HCT116 (cell line): ENCODE results near the gene SLC9A9. TPM values are rescaled to one million over a fixed set of nuclear protein-coding genes. Genes with fewer than 3 reads are reported as not detected.

Experiments
- ATAC-seq: fragments of 200-7000 bp; cut with Tn5 transposase; 2 replicates; pipeline ENCODE4 v1.9.1; 2020; ENCODE audit warnings: mild to moderate bottlenecking, moderate library complexity
- BruUV-seq: library from RNA; stranded (reverse); fragments of 400-500 nt; replicated peaks from 2 replicates; lab custom pipeline; 2021; lab: Mats Ljungman, UMichigan
- CTCF ChIA-PET: fragments of 300-600 bp; sonication (Branson Sonifier 250); formaldehyde crosslinking; loops from one replicate; lab custom pipeline; 2021; ENCODE audit warnings: antibody characterized with exemption; lab: Charles Lee
- POLR2A ChIA-PET: fragments of 300-600, 350-600 bp; sonication (Branson Sonifier 250); formaldehyde crosslinking; loops from one replicate; lab custom pipeline; 2021; ENCODE audit warnings: antibody characterized with exemption; lab: Charles Lee
- RAD21 ChIA-PET, 2 experiments: fragments of 300-600 bp; sonication (Branson Sonifier 250); formaldehyde crosslinking; loops; one replicate each; lab custom pipeline; 2023; ENCODE audit warnings: low total read pairs in 2 of 2; ENCODE audit not compliant: uncharacterized antibody in 2 of 2, unreplicated experiment in 2 of 2, low non-redundant PET in 1 of 2; lab: Charles Lee
- DNase-seq: peaks from one replicate; pipeline ENCODE4 v3.0.0-alpha.2; 2010; ENCODE audit warnings: low read depth, low spot score
- H2AFZ ChIP-seq: fragments of 200-600 bp; shearing (Covaris generic), sonication (generic); 2 replicates; pipeline ENCODE4 v1.6.1; 2017; ENCODE audit warnings: low read depth, mixed run types, mixed read lengths, antibody characterized with exemption, low read length; ENCODE audit not compliant: poor library complexity, severe bottlenecking
- H3K27ac ChIP-seq: 2 replicates; pipeline ENCODE4 v1.5.1; 2012; ENCODE audit warnings: low read depth, low read length
- H3K27me3 ChIP-seq: fragments of 200-600 bp; sonication (generic); 2 replicates; pipeline ENCODE4 v1.6.1; 2016; ENCODE audit warnings: mixed run types, low read length, mixed read lengths; ENCODE audit not compliant: insufficient read depth
- H3K36me3 ChIP-seq, 2 experiments: fragments of 200-500 bp in 1 of 2; fragments of 200-600 bp in 1 of 2; sonication (Bioruptor generic) in 1 of 2; sonication (generic) in 1 of 2; 2 replicates each; pipeline versions ENCODE4 v1.5.1 to v1.6.1; 2014 to 2016; ENCODE audit warnings: low read length in 2 of 2, inconsistent platforms in 1 of 2, mixed read lengths in 1 of 2, mixed run types in 1 of 2; ENCODE audit not compliant: insufficient read depth in 2 of 2, control insufficient read depth in 1 of 2
- H3K4me1 ChIP-seq, 2 experiments: fragments of 200-600 bp in 1 of 2; sonication (generic) in 1 of 2; 2 replicates each; pipeline versions ENCODE4 v1.5.1 to v1.6.1; 2012 to 2017; ENCODE audit warnings: low read length in 2 of 2, inconsistent platforms in 1 of 2, mild to moderate bottlenecking in 1 of 2, mixed read lengths in 1 of 2, mixed run types in 1 of 2, moderate library complexity in 1 of 2; ENCODE audit not compliant: insufficient read depth in 2 of 2, control insufficient read depth in 1 of 2
- H3K4me2 ChIP-seq: fragments of 200-600 bp; sonication (generic); 2 replicates; pipeline ENCODE4 v1.6.1; 2017; ENCODE audit warnings: mixed run types, low read length, mixed read lengths
- H3K4me3 ChIP-seq, 2 experiments: fragments of 200-600 bp in 1 of 2; sonication (generic) in 1 of 2; replicated peaks in 1 of 2; 2 replicates each; pipeline ENCODE4 v1.5.1; 2011 to 2016; ENCODE audit warnings: low read length in 2 of 2, control low read depth in 1 of 2, low read depth in 1 of 2, mild to moderate bottlenecking in 1 of 2, mixed read lengths in 1 of 2, mixed run types in 1 of 2
- H3K79me2 ChIP-seq: fragments of 200-600 bp; sonication (generic); 2 replicates; pipeline ENCODE4 v1.6.1; 2017; ENCODE audit warnings: mild to moderate bottlenecking, mixed run types, low read length, moderate library complexity, mixed read lengths; ENCODE audit not compliant: insufficient read depth
- H3K9ac ChIP-seq: fragments of 200-600 bp; sonication (generic); 2 replicates; pipeline ENCODE4 v1.6.1; 2016; ENCODE audit warnings: low read length, mixed read lengths
- H3K9me2 ChIP-seq: fragments of 200-600 bp; sonication (generic), shearing (Covaris generic); 2 replicates; pipeline ENCODE4 v1.6.1; 2017; ENCODE audit warnings: mixed run types, mild to moderate bottlenecking, moderate library complexity; ENCODE audit not compliant: insufficient read depth
- H3K9me3 ChIP-seq, 2 experiments: fragments of 200-500 bp in 1 of 2; fragments of 200-600 bp in 1 of 2; sonication (Bioruptor generic) in 1 of 2; sonication (generic) in 1 of 2; 2 replicates each; pipeline ENCODE4 v1.6.1; 2014 to 2017; ENCODE audit warnings: low read length in 2 of 2, mixed read lengths in 2 of 2, inconsistent platforms in 1 of 2, low read depth in 1 of 2, mild to moderate bottlenecking in 1 of 2, mixed run types in 1 of 2, moderate library complexity in 1 of 2; ENCODE audit not compliant: control insufficient read depth in 1 of 2, insufficient read depth in 1 of 2
- H4K20me1 ChIP-seq: fragments of 200-600 bp; sonication (generic), shearing (Covaris generic); 2 replicates; pipeline ENCODE4 v1.6.1; 2017; ENCODE audit warnings: mixed run types, mild to moderate bottlenecking, moderate library complexity; ENCODE audit not compliant: insufficient read depth
- CBX3 ChIP-seq: IDR thresholded peaks from 2 replicates; pipeline ENCODE4 v1.6.1; 2012; ENCODE audit warnings: low read depth
- CEBPB ChIP-seq: IDR thresholded peaks from 2 replicates; pipeline ENCODE4 v1.6.1; 2012; ENCODE audit warnings: low read depth
- CTCF ChIP-seq, 3 experiments: fragments of 200-600 bp in 1 of 3; sonication (generic) in 1 of 3; IDR thresholded peaks in 2 of 3; conservative IDR thresholded peaks in 1 of 3; 2 replicates each; pipeline ENCODE4 v1.5.1; 2012 to 2017; ENCODE audit warnings: low read depth in 2 of 3, low read length in 2 of 3, antibody characterized with exemption in 1 of 3, borderline replicate concordance in 1 of 3, control low read depth in 1 of 3, mild to moderate bottlenecking in 1 of 3, mixed read lengths in 1 of 3, mixed run types in 1 of 3, moderate library complexity in 1 of 3; ENCODE audit not compliant: insufficient read depth in 1 of 3
- EGR1 ChIP-seq: IDR thresholded peaks from 2 replicates; pipeline ENCODE4 v1.6.1; 2012; ENCODE audit warnings: low read depth
- ELF1 ChIP-seq: IDR thresholded peaks from 2 replicates; pipeline ENCODE4 v1.6.1; 2012; ENCODE audit warnings: low read depth, borderline replicate concordance
- EZH2phosphoT487 ChIP-seq: fragments of 200-600 bp; IDR thresholded peaks from 2 replicates; pipeline ENCODE4 v1.6.1; 2018; ENCODE audit warnings: antibody characterized with exemption, borderline replicate concordance
- FOSL1 ChIP-seq: IDR thresholded peaks from 2 replicates; pipeline ENCODE4 v1.6.1; 2012; ENCODE audit warnings: low read depth
- JUND ChIP-seq: IDR thresholded peaks from 2 replicates; pipeline ENCODE4 v1.6.1; 2012
- POLR2AphosphoS5 ChIP-seq: IDR thresholded peaks from 2 replicates; pipeline ENCODE4 v1.6.1; 2011; ENCODE audit warnings: mild to moderate bottlenecking, low read depth, low read length, moderate library complexity
- RAD21 ChIP-seq: IDR thresholded peaks from 2 replicates; pipeline ENCODE4 v1.6.1; 2012; ENCODE audit warnings: low read depth, mild to moderate bottlenecking
- SIN3A ChIP-seq: IDR thresholded peaks from 2 replicates; pipeline ENCODE4 v1.6.1; 2012; ENCODE audit warnings: low read depth
- SP1 ChIP-seq: IDR thresholded peaks from 2 replicates; pipeline ENCODE4 v1.6.1; 2012; ENCODE audit warnings: low read depth
- SRF ChIP-seq: IDR thresholded peaks from 2 replicates; pipeline ENCODE4 v1.6.1; 2012; ENCODE audit warnings: low read depth
- TCF7L2 ChIP-seq: IDR thresholded peaks from 2 replicates; pipeline ENCODE4 v1.7.0; 2011; ENCODE audit warnings: borderline replicate concordance, inconsistent platforms; ENCODE audit not compliant: insufficient read depth, insufficient read length; ENCODE audit errors: extremely low read depth
- YY1 ChIP-seq: IDR thresholded peaks from 2 replicates; pipeline ENCODE4 v1.6.1; 2011; ENCODE audit warnings: low read length, low read depth, moderate library complexity, mild to moderate bottlenecking; ENCODE audit not compliant: insufficient replicate concordance; ENCODE audit errors: extremely low read depth
- ZFX ChIP-seq: fragments of 450-650 bp; IDR thresholded peaks from 2 replicates; pipeline ENCODE4 v1.6.1; 2017
- intact Hi-C: fragments of 100-400 bp; cut with micrococcal nuclease; formaldehyde crosslinking; loops from 2 replicates; pipeline ENCODE4 v1.10.0; 2022
- total RNA-seq: library from RNA; stranded (reverse); gene quantifications from one replicate; pipeline ENCODE4 v1.2.1, GENCODE V29; 2021; ENCODE audit not compliant: unreplicated experiment
- TF ChIP-seq, protein P1 (sequence below): IDR thresholded peaks from 2 replicates; pipeline ENCODE4 v1.6.1; 2011; ENCODE audit warnings: mild to moderate bottlenecking, low read length, moderate library complexity; ENCODE audit not compliant: insufficient replicate concordance; ENCODE audit errors: extremely low read depth
- TF ChIP-seq, protein P2 (sequence below): IDR thresholded peaks from 2 replicates; pipeline ENCODE4 v1.6.1; 2012

SLC9A9 gene
- total RNA-seq, 1 experiment from 2014 or later: 0.20 TPM

GRCh38 chr3:143244516-143245063 lies 603.7 kb downstream of the SLC9A9 start:
- ATAC-seq: no peak
- H3K4me1 ChIP-seq: no peaks in the 10 kb centered on the region
- no peaks in the 10 kb centered on the region for H3K79me2 ChIP-seq
- DNase-seq: no peak
- no peaks in the 10 kb centered on the region for H4K20me1 ChIP-seq
- H3K27ac ChIP-seq: no peak overlapping the region
- ChIA-PET CTCF (no interaction called here), POLR2A (no interaction called here), RAD21 (no interaction called here)
- no peaks in the 10 kb centered on the region for H3K9me2 ChIP-seq
- BruUV-seq: no TSS peak
- H3K9me3 ChIP-seq: no peaks in the 10 kb centered on the region
- intact Hi-C loops: no loop called here
- no peak for TF ChIP-seq CTCF (IDR thresholded peaks at IDR 0.05 in 2 of 3, conservative IDR thresholded peaks at IDR 0.05 in 1 of 3; ENCODE audit: borderline replicate concordance in 1 of 3, insufficient read depth in 1 of 3, low read depth in 2 of 3, low read length in 2 of 3)
- TF ChIP-seq FOSL1: no peak
- TF ChIP-seq, protein P1, sequence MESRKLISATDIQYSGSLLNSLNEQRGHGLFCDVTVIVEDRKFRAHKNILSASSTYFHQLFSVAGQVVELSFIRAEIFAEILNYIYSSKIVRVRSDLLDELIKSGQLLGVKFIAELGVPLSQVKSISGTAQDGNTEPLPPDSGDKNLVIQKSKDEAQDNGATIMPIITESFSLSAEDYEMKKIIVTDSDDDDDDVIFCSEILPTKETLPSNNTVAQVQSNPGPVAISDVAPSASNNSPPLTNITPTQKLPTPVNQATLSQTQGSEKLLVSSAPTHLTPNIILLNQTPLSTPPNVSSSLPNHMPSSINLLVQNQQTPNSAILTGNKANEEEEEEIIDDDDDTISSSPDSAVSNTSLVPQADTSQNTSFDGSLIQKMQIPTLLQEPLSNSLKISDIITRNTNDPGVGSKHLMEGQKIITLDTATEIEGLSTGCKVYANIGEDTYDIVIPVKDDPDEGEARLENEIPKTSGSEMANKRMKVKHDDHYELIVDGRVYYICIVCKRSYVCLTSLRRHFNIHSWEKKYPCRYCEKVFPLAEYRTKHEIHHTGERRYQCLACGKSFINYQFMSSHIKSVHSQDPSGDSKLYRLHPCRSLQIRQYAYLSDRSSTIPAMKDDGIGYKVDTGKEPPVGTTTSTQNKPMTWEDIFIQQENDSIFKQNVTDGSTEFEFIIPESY: no peak
- TF ChIP-seq YY1: no peak
- TF ChIP-seq SRF: no peak
- TF ChIP-seq POLR2AphosphoS5: no peak
- TF ChIP-seq SP1: no peak
- TF ChIP-seq SIN3A: no peak
- TF ChIP-seq EZH2phosphoT487: no peak
- no peak for TF ChIP-seq EGR1
- TF ChIP-seq, protein P2, sequence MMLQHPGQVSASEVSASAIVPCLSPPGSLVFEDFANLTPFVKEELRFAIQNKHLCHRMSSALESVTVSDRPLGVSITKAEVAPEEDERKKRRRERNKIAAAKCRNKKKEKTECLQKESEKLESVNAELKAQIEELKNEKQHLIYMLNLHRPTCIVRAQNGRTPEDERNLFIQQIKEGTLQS: no peak
- TF ChIP-seq ZFX: no peak
- no peak for TF ChIP-seq ELF1
- no peak for TF ChIP-seq TCF7L2
- no peak for TF ChIP-seq CBX3
- TF ChIP-seq CEBPB: no peak
- TF ChIP-seq JUND: no peak
- no peak for TF ChIP-seq RAD21
- no peak overlapping the region for H2AFZ ChIP-seq
- H3K4me2 ChIP-seq: no peak overlapping the region
- no peaks in the 10 kb centered on the region for H3K27me3 ChIP-seq
- H3K9ac ChIP-seq: no peak overlapping the region
- no peak overlapping the region for H3K4me3 ChIP-seq
- H3K36me3 ChIP-seq: no peaks in the 10 kb centered on the region
